HG02759 (cell line): ENCODE measurements around the gene HHIPL1.

Experiments
- ATAC-seq: cut with Tn5 transposase; IDR thresholded peaks from one replicate; pipeline ENCODE4 v1.9.1; 2021; ENCODE audit warnings: mild to moderate bottlenecking, moderate library complexity; ENCODE audit not compliant: unreplicated experiment

HHIPL1 gene

GRCh38 chr14:99609245-99610170 lies 35.4 kb upstream of the HHIPL1 start:
- ATAC-seq, result no peak

DNA sequence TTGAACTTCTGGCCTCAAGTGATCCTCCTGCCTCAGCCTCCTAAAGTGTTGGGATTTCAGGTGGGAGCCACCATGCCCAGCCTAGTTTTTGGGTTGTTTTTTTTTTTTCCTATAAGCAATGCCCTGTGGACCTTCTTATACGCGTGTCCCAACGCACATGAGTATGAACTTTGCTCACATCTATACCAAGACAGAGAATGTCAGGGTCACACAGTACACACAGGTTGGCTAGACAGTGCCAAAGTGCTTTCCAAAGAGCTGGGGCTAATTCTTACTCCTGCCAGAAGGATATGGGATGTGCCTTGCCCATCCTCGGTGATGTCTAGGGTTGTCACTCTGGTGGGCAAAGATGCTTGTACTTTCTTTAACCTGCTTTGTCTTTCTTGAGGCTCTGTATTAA lies 33.3 kb upstream of the HHIPL1 start:
- ATAC-seq, result no peak

GRCh38 chr14:99612071-99612737 lies 32.7 kb upstream of the HHIPL1 start:
- no peak for ATAC-seq

DNA sequence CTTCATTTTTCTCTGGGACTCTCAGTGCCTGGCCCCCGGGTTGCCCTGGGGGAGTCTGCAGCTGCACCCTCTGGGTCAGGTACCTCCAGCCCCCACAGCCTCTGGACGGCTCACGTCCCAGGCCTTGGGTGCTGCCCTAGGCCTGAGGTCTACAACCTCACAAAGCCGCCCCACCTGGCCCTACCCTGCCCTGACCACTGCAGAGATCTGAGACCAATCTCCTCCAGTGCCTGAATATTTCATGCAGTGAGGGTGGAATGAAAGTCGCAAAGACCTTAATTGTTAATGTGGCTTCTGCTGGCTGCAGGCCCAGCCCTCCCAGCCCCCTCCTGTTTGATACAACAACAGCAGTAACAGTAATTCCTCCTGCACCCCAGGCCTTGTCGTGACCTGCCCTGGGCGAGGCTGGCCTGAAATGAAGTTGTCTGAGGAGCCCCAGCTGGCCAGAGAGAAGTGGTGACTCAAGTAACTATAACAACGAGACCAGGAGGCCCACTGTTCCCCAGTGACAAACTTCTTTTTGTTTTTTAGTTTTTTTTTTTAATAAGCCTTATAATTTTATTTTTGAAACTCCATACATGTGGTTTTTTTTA lies 32.1 kb upstream of the HHIPL1 start:
- no peak for ATAC-seq

GRCh38 chr14:99615497-99616157 lies 29.3 kb upstream of the HHIPL1 start:
- no peak for ATAC-seq

- ATAC-seq, result no peak
These were observed 27.8 kb upstream of the HHIPL1 start for GRCh38 chr14:99616832-99617800.

DNA sequence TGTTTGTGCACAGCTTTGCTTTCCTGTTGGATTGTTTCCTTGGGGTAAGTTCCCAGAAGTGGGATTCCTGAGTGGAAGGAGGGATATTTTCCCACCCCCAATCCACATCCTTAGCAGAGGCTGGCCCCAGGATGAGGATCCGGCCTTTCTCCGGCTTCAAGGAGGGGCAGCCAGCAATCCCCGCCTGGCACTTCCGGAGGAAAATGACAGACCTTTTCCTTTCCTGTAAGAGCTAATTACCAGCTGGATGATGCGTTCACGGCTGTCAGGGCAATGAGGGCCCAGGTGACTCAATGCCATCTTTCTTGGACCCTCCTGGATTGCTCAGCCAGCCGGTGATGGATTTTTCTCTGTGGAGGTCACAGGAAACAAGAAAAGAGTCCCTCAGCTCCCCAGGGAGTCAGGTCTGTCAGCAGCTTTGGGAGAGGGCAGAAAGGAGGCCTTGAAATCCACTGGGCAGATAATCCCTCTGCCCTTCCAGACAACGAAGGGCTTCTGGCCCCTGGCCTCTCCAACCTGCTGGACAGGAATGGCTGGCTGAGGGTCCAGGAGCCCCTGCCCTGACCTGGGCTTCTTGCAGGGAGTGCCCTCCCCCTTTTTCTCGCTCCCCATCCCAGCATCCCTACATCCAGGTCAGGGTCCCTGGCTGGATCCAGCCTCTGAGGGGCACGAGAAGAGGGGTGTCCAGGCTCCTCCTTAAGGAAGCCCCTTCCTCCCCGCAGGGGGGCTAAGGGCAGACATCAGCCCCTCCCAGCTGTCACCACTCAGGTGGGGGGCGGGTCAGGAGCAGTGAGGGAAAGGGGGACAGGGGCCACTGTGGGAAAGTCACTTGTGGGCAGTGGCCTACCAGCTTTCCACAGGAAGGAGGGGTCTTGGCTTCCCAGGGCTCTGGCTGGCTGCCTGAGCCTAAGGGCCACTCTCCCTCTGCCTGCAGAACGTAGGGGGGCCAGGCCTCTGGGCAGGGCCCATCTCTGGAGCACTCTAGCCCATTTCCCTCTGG lies 24.8 kb upstream of the HHIPL1 start:
- ATAC-seq, result no peak

GRCh38 chr14:99621948-99622347 lies 23.0 kb upstream of the HHIPL1 start:
- no peak for ATAC-seq

- ATAC-seq, result no peak
These were observed 20.9 kb upstream of the HHIPL1 start for GRCh38 chr14:99624024-99624423.

GRCh38 chr14:99624971-99625370 lies 20.0 kb upstream of the HHIPL1 start:
- ATAC-seq, result no peak

- no peak for ATAC-seq
These were observed 19.5 kb upstream of the HHIPL1 start for GRCh38 chr14:99625476-99625875.

GRCh38 chr14:99626041-99626648 lies 18.8 kb upstream of the HHIPL1 start:
- no peak for ATAC-seq

DNA sequence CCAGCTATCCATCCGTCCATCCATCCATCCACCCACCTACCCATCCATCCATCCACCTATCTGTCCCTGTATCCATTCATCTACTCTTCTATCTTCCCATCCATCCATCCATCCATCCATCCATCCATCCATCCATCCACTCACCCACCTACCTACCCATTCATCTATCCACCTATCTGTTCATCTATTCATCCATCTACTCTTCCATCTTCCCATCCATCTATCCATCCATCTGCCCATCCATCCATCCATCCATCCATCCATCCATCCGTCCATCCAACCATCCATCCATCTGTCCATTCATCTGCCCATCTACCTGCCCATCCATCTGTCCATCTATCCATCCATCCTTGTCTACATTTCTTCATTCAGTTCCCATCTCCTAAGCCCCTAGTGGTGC lies 17.8 kb upstream of the HHIPL1 start:
- no peak for ATAC-seq

GRCh38 chr14:99627510-99628381 lies 17.2 kb upstream of the HHIPL1 start:
- ATAC-seq, result no peak

DNA sequence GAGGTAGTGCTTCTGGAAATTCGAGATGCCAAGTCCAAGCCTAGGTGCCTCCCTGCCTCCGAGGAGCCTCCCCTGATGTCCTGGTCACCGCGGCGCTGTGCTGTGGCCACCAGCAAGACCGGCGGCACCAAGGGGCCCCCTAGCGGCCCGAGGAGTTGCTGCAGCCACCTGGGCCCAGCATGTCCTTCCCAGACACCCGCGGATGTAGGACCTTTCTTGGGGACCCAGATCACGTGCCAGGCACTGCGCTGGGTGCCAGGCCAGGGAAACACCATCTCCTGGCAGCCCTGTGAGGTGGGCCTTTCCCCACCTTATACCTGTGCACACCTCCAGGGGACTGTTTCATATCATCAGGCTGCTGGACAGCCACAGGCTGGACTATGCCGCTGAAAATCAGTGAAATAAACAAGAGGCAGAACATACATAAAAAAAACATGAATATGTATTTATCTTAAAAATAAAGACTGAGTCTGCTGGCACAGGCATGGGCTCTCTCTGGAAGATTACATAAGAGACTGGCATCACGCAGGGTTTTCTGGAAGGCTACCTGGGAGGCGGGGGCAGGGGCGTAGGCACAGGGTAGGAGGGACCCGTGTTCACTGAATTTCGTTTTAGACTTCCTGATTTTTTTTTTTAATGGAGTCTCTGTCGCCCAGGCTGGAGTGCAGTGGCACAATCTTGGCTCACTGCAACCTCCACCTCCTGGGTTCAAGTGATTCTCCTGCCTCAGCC lies 15.9 kb upstream of the HHIPL1 start:
- peak; percentile 78 for ATAC-seq

- no peak for ATAC-seq
These were observed 14.7 kb upstream of the HHIPL1 start for GRCh38 chr14:99630202-99630601.
